ENCODE measurements around the gene ANTXRL.

- TF ChIP-seq POLR2A (IDR thresholded peaks at IDR 0.05) (no peak), CTCF (IDR thresholded peaks at IDR 0.05) (no peak), POLR2AphosphoS5 (IDR thresholded peaks at IDR 0.05) (no peak)
Measured at GRCh38 chr10:46247808-46248569, 38.8 kb upstream of the ANTXRL start.
